NCI-H2196 treated with DMSO at 0.1 percent for 48 hours (cell line): ENCODE measurements around the gene ZBED4.

Experiments
- DNase-seq: peaks from one replicate; lab custom pipeline; 2025; ENCODE audit not compliant: unreplicated experiment; lab: John Stamatoyannopoulos, UW

The ZBED4 gene

GRCh38 chr22:49853981-49854831 is 562 bp downstream of the ZBED4 start:
- DNase-seq, result no peak

DNA sequence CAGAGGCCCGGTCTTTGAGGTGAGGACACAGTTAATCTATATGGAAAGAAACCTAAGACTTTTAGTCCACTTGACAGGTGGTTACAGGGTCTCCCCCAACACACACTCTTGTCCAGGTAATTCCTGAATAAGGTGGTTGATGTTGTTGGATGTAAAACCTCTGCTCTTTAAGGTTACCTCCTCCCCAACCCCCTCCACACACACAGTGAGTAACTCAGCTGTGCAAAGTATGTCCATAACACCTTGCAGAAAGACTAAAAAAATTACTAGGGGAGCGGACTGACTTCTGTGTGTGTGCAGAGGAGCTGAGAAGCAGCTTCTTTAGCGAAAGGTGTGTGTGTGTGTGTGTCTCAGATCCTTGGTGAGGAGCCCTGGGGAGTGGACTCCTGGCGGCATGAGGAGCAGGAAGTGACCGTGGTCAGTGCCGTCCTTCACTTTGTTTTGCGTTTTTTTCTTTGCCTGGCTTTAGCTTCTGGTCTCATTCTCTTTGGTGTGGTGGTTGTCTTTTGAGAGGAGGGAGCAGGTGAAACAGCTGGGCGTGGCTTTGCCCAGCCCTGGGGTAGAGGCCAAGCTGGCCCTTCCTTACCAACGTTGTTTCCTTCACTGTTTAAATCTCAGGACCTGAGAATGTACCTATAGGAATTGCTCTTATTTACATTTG is 1.7 kb downstream of the ZBED4 start:
- no peak for DNase-seq

- no peak for DNase-seq
Measured at GRCh38 chr22:49856343-49856742, 2.7 kb downstream of the ZBED4 start.

DNA sequence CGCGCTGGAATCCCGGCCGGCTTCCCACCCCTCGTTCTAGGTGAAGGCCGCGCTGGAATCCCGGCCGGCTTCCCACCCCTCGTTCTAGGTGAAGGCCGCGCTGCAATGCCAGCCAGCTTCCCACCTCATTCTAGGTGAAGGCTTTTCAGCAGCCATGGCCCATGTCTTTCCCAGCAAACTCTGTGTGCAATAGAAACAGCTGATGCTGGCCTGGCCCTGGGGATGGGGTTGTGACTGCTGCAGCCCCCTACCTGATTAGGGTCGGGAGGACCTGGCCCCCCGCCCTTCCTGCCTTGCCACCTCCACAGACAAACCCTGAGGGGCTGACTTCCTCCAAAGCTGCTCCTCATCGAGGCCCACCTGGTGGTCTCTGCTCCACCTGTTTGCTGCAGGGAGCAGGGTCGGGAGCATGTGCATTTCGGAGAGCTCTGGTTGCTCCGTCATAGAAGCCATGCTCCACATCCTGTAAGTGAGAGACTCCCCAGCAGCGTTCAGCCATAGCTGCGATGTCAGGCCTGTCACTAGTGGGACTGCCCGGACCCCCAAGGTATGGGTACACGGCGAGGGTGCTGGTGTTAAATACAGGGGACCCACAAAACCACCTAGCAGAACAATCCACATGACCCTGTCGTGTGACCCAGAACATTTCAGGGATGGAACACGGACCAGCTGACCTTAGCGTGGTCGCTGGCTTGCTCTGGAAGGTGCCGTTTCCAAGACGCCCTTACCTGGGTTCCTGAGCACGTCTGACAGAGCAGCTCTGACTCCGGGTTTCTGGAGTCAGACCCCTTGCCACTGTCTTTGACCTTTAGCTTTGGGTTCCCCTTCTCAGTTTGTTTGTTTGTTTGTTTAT is 3.3 kb downstream of the ZBED4 start:
- DNase-seq, result no peak

- DNase-seq, result no peak
Measured at GRCh38 chr22:49858827-49859226, 5.2 kb downstream of the ZBED4 start.

- no peak for DNase-seq
Measured at GRCh38 chr22:49861642-49862495, 8.2 kb downstream of the ZBED4 start.

- DNase-seq, result no peak
Measured at GRCh38 chr22:49862496-49862776, 8.8 kb downstream of the ZBED4 start.

- no peak for DNase-seq
Measured at GRCh38 chr22:49863931-49864330, 10.3 kb downstream of the ZBED4 start.

GRCh38 chr22:49865156-49865555 is 11.5 kb downstream of the ZBED4 start:
- DNase-seq, result no peak

DNA sequence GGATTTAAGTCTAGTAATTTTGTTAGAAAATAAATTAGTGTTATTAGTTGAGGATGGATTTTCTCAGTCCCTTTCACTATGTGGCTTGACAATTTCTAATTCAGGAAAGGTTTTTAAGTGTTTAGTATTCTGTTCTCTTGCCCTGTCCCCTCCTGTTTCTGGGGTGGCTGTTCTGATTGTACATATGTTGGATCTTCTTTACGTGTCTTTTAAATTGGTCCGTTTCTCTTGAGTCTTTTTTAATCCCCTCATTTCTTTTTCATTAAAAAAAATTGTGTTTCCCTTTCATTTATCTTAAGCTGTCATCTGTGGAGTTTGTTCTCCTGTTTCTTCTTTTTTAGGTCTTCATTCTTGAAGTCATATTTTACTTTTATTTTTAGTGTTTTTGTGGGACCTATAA is 12.5 kb downstream of the ZBED4 start:
- DNase-seq, result no peak

DNA sequence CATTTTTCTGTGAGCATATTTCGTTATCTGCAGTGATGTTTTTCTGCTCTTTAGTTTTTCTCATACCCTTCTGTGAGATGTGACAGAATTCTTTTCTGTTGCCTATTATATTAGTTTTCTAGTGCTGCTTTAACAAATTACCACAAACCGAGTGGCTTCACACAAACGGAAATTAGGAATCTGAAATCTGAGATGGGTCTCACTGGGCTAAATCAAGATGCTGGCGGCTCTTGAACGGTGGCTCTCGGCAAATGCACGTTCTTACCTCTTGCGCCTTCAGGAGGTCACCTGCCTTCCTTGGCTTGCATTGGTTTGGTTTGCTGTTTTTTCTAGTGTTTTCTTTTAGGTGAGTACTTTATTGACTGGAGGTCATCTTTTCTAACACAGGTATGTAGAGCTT is 13.0 kb downstream of the ZBED4 start:
- no peak for DNase-seq

DNA sequence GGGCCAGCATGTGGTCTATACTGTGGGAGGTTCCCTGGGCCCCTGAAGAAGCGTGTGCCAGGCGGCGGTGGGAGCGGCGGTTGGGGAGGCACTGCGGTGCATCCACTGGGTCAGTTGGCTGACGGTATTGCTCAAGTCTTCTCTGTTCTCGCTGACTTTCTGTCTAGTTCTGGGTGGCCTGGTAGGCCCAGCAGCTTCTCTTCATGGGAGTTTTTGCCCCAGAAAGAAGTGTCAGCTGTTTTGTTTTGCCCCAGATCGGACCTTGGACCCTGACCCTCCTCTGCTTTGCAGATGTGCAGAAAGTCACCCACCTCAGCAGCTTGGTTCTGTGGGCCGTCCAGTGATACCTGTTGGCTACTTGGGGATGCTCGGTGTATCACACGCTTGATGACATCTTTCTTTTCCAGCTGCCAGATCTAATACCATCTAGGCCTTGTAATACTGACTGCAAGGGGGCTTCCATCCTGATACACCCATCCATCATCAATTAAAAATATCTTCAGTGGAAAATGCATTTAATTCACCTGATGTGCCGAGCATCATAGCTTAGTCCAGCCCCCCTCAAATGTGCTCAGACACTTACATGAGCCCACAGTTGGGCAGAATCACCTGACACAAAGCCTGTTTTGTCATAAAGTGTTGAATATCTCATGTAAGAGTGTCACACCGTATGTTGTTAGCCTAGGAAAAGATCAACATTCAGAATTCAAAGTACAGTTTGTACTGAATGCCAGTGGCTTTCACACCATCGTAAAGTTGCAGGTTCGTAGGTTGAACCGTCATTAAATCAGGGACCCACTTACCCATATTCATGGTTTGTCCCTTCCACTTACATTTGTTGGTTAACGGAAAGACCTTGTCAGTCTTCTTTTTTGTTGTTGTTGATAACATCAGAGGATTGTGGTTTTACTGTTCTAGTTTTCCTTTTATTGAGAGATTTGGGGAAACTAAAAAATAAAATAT is 13.9 kb downstream of the ZBED4 start:
- DNase-seq, result no peak

- no peak for DNase-seq
Measured at GRCh38 chr22:49869086-49869830, 15.6 kb downstream of the ZBED4 start.

GRCh38 chr22:49869845-49870712 is 16.4 kb downstream of the ZBED4 start:
- no peak for DNase-seq

DNA sequence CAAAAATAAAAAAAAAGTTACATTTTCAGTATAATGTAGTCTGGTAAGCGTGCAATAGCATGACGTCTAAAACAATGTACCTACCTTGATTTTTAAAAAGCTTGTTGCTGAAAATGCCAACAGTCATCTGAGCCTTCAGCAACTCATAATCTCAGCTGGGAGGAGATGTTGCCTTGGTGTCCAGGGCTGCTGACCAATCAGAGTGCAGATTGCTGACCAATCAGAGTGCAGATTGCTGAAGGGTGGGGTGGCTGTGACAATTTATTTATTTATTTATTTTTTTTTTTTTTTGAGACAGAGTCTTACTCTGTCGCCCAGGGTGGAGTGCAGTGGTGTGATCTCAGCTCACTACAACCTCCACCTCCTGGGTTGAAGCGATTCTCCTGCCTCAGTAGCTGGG is 17.8 kb downstream of the ZBED4 start:
- no peak for DNase-seq

DNA sequence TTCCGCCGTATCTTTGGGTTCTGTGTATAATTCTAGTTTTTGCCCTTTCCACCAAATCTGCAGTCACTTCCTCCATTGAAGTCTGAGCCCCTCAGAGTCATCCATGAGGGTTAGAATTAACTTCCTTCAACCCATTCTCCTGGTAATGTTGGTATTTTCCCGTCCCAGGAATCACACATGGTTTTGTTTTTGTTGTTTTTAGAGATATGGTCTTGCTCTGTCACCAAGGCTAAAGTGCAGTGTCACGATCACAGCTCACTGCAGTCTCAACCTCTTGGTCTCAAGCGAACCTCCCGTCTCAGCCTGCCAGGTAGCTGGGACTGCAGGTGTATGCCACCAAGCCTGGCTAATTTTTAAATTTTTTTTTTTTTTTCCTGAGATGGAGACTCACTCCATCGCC is 18.7 kb downstream of the ZBED4 start:
- DNase-seq, result no peak

DNA sequence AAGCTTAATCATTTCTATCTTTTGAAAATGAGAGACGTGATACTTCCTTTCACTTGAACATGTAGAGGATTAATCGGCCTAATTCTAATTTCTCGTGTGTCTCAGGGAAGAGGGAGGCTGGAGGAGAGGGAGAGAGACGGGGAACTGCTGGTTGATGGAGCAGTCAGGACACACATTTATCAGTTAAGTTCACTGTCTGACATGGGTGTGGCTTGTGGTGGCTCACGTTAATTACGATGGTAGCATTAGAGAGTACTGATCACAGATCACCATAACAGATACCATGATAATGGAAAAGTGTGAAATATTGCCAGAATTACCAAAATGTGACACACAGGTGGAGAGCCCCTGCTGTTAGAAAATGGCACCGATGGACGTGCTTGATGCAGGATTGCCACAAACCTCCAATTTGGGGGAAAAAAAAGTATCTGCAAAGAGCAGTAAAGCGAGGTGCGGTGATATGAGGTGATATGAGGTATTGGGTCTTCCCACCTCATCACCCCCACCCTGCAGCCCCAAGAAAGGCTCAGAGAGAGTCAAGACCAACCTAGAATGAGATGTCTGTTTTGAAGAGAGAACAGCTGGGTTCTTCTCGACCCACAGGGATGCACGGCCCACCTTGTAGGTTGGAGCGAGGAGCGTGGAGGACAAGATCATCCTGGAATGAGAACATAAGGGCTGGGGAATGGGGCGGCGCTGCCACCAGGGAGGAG is 19.7 kb downstream of the ZBED4 start:
- no peak for DNase-seq

DNA sequence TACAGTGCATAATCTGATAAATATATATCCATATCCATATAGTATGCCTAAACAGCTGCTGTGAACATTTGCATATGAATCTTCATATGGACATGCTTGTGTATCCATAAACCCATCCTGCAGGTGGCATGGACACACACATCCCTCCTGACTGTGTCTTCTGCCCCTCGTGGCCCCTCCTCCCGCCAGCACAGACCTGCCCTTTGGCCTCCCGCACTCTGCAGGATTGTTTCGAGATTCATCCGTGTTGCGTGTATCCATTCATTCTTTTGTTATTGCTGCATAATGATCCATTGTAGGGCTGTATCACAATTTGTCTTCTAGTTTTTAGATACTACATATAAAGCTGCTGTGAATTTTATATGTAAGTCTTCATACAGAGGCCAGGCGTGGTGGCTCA is 24.0 kb downstream of the ZBED4 start:
- DNase-seq, result no peak
